SK-N-SH treated with all-trans-retinoic acid at 6 μM for 48 hours (cell line): ENCODE data around the gene ATRNL1.

ENCODE experiments used
- ATAC-seq: fragments of 200-7000 bp; cut with Tn5 transposase; 3 replicates; pipeline ENCODE4 v1.9.1; 2020; ENCODE audit warnings: mild to moderate bottlenecking, moderate library complexity
- ARNTL ChIP-seq: fragments of 450-650 bp; formaldehyde crosslinking; IDR thresholded peaks from 2 replicates; pipeline ENCODE4 v1.5.0; 2020; ENCODE audit warnings: low read depth, mild to moderate bottlenecking, moderate library complexity, borderline replicate concordance
- BACH2 ChIP-seq: fragments of 250-450 bp; sonication (Bioruptor Pico); IDR thresholded peaks from 2 replicates; pipeline ENCODE4 v1.9.0; 2021; ENCODE audit warnings: mild to moderate bottlenecking, borderline replicate concordance
- ESRRG ChIP-seq: fragments of 250-450 bp; sonication (Bioruptor Pico); IDR thresholded peaks from 2 replicates; pipeline ENCODE4 v1.6.1; 2021; ENCODE audit warnings: mild to moderate bottlenecking
- GLIS3 ChIP-seq: fragments of 250-450 bp; sonication (Bioruptor Pico); IDR thresholded peaks from 2 replicates; pipeline ENCODE4 v1.5.0; 2020; ENCODE audit warnings: mild to moderate bottlenecking, moderate library complexity
- ISL1 ChIP-seq: fragments of 250-450 bp; sonication (Bioruptor Pico); IDR thresholded peaks from 2 replicates; pipeline ENCODE4 v2.1.2; 2022; ENCODE audit warnings: mild to moderate bottlenecking, moderate library complexity
- OSR1 ChIP-seq: fragments of 250-450 bp; sonication (Bioruptor Pico); IDR thresholded peaks from 2 replicates; pipeline ENCODE4 v1.8.0; 2022; ENCODE audit warnings: moderate library complexity, mild to moderate bottlenecking, inconsistent platforms
- RARB ChIP-seq: fragments of 250-450 bp; sonication (Bioruptor Pico); IDR thresholded peaks from 2 replicates; pipeline ENCODE4 v1.8.0; 2021; ENCODE audit warnings: mild to moderate bottlenecking, moderate library complexity
- SNAI2 ChIP-seq: fragments of 250-450 bp; sonication (Bioruptor Pico); IDR thresholded peaks from 2 replicates; pipeline ENCODE4 v1.5.0; 2020; ENCODE audit warnings: mild to moderate bottlenecking, moderate library complexity
- TCF4 ChIP-seq: fragments of 250-450 bp; sonication (Bioruptor Pico); IDR thresholded peaks from 2 replicates; pipeline ENCODE4 v1.8.0; 2021; ENCODE audit warnings: mild to moderate bottlenecking, moderate library complexity, borderline replicate concordance
- ZC3H10 ChIP-seq: fragments of 250-450 bp; sonication (Bioruptor Pico); IDR thresholded peaks from 2 replicates; pipeline ENCODE4 v1.5.1; 2021; ENCODE audit warnings: mild to moderate bottlenecking, moderate library complexity
- ZFP3 ChIP-seq: fragments of 250-450 bp; sonication (Bioruptor Pico); IDR thresholded peaks from 2 replicates; pipeline ENCODE4 v1.5.0; 2020; ENCODE audit warnings: mild to moderate bottlenecking, moderate library complexity
- ZNF565 ChIP-seq: fragments of 450-650 bp; formaldehyde crosslinking; conservative IDR thresholded peaks from 2 replicates; pipeline ENCODE4 v1.5.0; 2020; ENCODE audit warnings: low read depth, mild to moderate bottlenecking, moderate library complexity
- ZNF8 ChIP-seq: fragments of 450-650 bp; formaldehyde crosslinking; IDR thresholded peaks from 2 replicates; pipeline ENCODE4 v1.5.0; 2020; ENCODE audit warnings: mild to moderate bottlenecking, moderate library complexity
- TF ChIP-seq, protein P1 (sequence below): fragments of 250-450 bp; sonication (Bioruptor Pico); IDR thresholded peaks from 2 replicates; pipeline ENCODE4 v1.8.0; 2021; ENCODE audit warnings: low read depth, mild to moderate bottlenecking, moderate library complexity, borderline replicate concordance
- TF ChIP-seq, protein P2 (sequence below): fragments of 250-450 bp; sonication (Bioruptor Pico); IDR thresholded peaks from 2 replicates; pipeline ENCODE4 v1.5.0; 2020; ENCODE audit warnings: mild to moderate bottlenecking, moderate library complexity
- TF ChIP-seq, protein P3 (sequence below): fragments of 250-450 bp; sonication (Bioruptor Pico); IDR thresholded peaks from 2 replicates; pipeline ENCODE4 v1.8.0; 2020; ENCODE audit warnings: mild to moderate bottlenecking, moderate library complexity, borderline replicate concordance

Gene ATRNL1

DNA sequence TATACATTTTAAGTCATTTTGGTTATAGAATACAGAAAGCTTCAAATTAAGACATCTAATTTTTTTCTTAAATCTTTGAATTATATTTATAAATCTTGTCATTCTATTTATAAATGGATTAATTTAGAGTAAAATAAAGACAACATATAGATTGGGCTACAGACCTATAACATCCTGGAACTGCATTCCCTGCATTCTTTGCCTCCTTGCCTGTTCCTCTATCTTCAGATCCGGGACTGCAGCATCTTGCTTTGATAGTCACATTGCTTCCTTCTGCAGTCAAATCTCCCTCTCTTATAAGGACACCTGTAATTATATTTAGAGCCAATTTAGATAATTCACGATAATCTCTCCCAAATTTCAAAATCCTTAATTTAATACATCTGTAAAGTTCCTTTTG lies 64.2 kb downstream of the ATRNL1 start:
- no peak for ATAC-seq
- TF ChIP-seq, protein P1, sequence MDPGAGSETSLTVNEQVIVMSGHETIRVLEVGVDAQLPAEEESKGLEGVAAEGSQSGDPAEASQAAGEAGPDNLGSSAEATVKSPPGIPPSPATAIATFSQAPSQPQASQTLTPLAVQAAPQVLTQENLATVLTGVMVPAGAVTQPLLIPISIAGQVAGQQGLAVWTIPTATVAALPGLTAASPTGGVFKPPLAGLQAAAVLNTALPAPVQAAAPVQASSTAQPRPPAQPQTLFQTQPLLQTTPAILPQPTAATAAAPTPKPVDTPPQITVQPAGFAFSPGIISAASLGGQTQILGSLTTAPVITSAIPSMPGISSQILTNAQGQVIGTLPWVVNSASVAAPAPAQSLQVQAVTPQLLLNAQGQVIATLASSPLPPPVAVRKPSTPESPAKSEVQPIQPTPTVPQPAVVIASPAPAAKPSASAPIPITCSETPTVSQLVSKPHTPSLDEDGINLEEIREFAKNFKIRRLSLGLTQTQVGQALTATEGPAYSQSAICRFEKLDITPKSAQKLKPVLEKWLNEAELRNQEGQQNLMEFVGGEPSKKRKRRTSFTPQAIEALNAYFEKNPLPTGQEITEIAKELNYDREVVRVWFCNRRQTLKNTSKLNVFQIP (CRISPR knock-in tag): no peak
- TF ChIP-seq ZNF565 (CRISPR knock-in tag): no peak
- TF ChIP-seq RARB (CRISPR knock-in tag): no peak
- TF ChIP-seq ESRRG (CRISPR knock-in tag): no peak
- TF ChIP-seq BACH2 (CRISPR knock-in tag): no peak
- TF ChIP-seq ZC3H10 (CRISPR knock-in tag): no peak

DNA sequence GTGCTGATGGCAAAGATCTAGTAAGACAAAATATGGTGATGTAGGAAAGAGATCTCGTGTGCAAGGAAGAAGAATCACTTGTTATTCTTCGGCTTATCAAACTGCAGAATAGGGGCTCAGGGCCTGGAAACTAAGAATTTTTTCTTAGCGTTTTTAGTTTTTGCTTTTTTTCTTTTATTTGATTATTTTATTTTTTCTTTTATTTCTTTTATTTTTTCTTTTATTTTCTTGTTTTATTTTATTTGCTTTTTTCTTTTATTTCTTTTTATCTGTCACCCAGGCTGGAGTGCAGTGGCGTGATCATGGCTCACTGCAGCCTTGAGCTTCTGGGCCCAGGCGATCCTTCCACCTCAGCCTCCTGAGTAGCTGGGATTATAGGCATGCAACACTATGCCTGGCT lies 70.0 kb downstream of the ATRNL1 start:
- TF ChIP-seq, protein P2, sequence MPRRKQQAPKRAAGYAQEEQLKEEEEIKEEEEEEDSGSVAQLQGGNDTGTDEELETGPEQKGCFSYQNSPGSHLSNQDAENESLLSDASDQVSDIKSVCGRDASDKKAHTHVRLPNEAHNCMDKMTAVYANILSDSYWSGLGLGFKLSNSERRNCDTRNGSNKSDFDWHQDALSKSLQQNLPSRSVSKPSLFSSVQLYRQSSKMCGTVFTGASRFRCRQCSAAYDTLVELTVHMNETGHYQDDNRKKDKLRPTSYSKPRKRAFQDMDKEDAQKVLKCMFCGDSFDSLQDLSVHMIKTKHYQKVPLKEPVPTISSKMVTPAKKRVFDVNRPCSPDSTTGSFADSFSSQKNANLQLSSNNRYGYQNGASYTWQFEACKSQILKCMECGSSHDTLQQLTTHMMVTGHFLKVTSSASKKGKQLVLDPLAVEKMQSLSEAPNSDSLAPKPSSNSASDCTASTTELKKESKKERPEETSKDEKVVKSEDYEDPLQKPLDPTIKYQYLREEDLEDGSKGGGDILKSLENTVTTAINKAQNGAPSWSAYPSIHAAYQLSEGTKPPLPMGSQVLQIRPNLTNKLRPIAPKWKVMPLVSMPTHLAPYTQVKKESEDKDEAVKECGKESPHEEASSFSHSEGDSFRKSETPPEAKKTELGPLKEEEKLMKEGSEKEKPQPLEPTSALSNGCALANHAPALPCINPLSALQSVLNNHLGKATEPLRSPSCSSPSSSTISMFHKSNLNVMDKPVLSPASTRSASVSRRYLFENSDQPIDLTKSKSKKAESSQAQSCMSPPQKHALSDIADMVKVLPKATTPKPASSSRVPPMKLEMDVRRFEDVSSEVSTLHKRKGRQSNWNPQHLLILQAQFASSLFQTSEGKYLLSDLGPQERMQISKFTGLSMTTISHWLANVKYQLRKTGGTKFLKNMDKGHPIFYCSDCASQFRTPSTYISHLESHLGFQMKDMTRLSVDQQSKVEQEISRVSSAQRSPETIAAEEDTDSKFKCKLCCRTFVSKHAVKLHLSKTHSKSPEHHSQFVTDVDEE (CRISPR knock-in tag): no peak
- TF ChIP-seq ARNTL (CRISPR knock-in tag) (no peak), ISL1 (CRISPR knock-in tag) (no peak)
- TF ChIP-seq, protein P1 (CRISPR knock-in tag): no peak
- TF ChIP-seq, all 23 proteins: peak for 0
- no peak for ATAC-seq

DNA sequence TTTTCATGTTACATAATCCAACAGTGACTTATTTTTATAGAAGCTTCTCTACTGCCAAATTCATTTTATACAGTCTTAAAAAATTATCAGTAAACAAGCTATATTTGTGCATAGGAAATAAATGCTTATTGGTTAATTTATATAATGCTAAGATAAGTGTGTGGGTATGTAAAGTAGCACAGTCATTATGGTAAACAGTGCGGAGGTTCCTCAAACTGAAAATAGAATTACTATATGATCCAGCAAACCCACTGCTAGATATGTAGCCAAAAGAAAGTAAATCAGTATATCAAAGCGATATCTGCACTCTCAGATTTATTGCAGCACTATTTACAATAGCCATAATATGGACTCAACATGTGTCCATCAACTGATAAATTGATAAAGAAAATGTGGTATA lies 71.1 kb downstream of the ATRNL1 start:
- TF ChIP-seq ZNF8 (CRISPR knock-in tag) (0 out of 2 replicates have a peak, but pooled peaks have one; percentile 39), ISL1 (CRISPR knock-in tag) (no peak)
- no peak for ATAC-seq

DNA sequence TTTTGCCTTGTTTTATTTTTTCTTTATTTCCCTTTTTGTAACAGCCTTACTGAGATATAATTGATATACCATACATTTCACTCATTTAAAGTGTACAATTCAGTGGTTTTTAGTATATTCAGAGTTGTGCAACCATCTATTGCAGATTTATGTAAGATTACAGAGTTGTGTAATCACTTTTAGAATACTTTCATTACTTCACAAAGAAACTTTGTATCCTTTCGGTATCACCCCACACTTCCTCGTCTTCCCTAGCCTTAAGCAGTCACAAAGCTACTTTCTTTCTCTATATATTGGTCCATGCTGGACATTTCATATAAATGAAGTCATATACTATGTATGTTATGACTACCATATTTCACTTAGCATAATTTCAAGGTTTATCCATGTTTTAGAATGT lies 74.6 kb downstream of the ATRNL1 start:
- ATAC-seq: no peak
- TF ChIP-seq SNAI2 (CRISPR knock-in tag): no peak
- TF ChIP-seq, protein P3, sequence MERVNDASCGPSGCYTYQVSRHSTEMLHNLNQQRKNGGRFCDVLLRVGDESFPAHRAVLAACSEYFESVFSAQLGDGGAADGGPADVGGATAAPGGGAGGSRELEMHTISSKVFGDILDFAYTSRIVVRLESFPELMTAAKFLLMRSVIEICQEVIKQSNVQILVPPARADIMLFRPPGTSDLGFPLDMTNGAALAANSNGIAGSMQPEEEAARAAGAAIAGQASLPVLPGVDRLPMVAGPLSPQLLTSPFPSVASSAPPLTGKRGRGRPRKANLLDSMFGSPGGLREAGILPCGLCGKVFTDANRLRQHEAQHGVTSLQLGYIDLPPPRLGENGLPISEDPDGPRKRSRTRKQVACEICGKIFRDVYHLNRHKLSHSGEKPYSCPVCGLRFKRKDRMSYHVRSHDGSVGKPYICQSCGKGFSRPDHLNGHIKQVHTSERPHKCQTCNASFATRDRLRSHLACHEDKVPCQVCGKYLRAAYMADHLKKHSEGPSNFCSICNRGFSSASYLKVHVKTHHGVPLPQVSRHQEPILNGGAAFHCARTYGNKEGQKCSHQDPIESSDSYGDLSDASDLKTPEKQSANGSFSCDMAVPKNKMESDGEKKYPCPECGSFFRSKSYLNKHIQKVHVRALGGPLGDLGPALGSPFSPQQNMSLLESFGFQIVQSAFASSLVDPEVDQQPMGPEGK (CRISPR knock-in tag): no peak
- no peak for TF ChIP-seq OSR1 (CRISPR knock-in tag)
- TF ChIP-seq, protein P2 (CRISPR knock-in tag): no peak
- TF ChIP-seq ESRRG (CRISPR knock-in tag): no peak
- TF ChIP-seq GLIS3 (CRISPR knock-in tag): no peak
- TF ChIP-seq, protein P1 (CRISPR knock-in tag): no peak
- no peak for TF ChIP-seq ZFP3 (CRISPR knock-in tag)
- TF ChIP-seq ZC3H10 (CRISPR knock-in tag): no peak
- no peak for TF ChIP-seq TCF4 (CRISPR knock-in tag)
